ENCODE data around the gene ESPL1. TPM values are rescaled to one million over a fixed set of nuclear protein-coding genes. Genes with fewer than 3 reads are reported as not detected.
"Not testable (repeated sequence)": the region's sequence is repeated elsewhere in the genome, so short reads cannot be mapped to it uniquely, and the experiment has no call there.

Gene ESPL1
- polyA plus RNA-seq, 10 donors, result 3.6 to 8.6 (median 5.2) TPM

DNA sequence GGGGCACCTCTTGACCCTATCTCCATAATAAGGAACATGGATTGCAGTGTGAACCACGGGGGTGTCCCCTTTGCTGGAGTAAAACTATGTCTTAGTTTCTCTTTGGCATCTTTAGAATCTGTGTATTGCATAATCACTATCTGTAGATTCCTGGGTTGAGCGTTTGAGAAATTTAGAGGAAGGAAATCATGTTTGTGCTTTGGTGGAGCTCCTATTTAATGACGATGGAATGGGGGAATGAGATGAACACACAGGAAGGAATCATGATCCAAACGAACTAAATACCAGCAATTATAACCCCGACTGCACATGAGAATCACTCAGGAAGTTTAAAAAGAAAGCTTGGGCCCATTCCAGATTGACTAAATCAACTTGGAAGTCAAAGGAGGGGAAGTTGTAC, 30.1 kb downstream of the ESPL1 start:
- DNase-seq, result peak in 1 of 3 donors; percentile 63

DNA sequence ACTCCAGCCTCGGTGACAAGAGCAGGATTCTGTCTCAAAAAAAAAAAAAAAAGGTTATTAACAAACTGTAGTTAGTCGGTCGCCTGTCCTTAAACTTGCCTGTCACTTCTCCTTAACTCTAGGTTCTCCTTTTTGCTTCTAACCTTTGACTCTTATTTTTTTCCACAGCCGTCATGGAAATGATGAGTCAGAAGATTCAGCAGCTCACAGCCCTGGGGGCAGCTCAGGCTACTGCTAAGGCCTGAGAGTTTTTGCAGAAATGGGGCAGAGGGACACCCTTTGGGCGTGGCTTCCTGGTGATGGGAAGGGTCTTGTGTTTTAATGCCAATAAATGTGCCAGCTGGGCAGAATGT, 31.0 kb downstream of the ESPL1 start:
- peak; percentile 57 to 78 (median 61) for DNase-seq

DNA sequence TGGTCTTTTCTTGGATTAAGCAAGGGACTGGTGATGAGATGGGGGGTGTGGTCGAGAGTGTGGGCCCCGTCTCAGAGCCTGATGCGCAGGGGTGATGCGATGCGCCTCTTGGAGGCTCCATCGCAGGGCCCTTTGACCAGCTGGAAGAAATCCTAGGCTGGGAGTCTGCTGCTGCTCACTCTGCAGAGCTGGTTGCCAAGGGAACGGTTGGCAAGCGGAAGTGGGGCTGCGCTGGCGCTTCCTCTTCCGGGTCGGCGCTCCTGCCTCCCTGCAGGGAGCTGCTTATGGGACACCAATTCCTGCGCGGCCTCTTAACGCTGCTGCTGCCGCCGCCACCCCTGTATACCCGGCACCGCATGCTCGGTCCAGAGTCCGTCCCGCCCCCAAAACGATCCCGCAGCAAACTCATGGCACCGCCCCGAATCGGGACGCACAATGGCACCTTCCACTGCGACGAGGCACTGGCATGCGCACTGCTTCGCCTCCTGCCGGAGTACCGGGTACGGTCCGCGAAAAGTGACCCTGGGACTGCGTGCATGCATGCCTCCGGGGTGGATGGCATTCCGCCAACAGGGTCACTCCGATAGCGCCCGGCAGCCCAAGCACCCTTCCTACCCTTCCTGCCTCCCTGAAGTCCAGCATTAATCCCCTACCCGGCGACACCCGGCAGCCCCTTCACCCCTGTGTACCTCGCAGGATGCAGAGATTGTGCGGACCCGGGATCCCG, 31.5 kb downstream of the ESPL1 start, which contains the start of gene MYG1:
Gene MYG1 (plus strand): TSS at position 242 of the 727 bp plus-strand sequence. CDS start 43 bp downstream, at position 285.
- peak; percentile 76 to 95 (median 91) for DNase-seq

DNA sequence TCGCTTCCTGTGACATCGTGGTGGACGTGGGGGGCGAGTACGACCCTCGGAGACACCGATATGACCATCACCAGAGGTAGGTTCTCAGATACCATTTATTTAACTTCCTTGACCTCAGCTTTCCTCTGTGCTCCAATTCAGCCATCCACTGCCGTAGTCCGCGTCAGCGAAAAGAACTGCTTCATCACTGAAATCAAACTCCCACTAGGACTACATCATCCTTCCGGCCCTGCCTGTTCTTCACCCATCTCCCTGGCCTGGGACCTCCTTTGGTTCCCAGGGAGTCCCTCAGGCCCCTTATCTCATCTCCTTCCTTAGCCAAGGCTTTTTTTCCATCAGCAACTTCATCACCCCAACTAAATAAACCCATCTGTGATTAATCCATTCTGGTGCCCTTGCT, 32.1 kb downstream of the ESPL1 start:
- DNase-seq, result no peak

DNA sequence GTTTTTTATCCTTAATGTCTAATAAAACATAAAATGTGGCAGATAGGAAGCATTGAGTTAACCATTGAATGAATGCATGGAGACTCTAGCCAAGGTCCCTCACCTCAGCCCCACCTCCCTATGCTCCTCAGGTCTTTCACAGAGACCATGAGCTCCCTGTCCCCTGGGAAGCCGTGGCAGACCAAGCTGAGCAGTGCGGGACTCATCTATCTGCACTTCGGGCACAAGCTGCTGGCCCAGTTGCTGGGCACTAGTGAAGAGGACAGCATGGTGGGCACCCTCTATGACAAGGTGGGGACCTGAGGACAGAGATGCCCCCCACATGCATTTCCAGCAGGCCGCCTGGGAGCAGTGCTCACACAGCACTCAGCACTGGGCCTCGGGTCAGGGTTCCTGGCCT, 34.8 kb downstream of the ESPL1 start:
- no peak for DNase-seq

DNA sequence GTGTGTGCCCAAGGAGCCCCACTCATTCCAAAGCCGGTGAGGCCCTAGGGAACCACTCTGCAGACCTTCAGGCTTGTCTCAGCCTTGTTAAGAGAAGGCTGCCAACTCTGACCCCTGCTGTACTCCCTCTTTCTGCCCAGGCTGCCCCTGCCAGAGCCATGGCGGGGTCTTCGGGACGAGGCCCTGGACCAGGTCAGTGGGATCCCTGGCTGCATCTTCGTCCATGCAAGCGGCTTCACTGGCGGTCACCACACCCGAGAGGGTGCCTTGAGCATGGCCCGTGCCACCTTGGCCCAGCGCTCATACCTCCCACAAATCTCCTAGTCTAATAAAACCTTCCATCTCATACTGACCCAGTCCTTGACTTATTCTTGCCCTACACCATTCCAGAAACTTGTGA, 38.7 kb downstream of the ESPL1 start:
- DNase-seq, result no peak

DNA sequence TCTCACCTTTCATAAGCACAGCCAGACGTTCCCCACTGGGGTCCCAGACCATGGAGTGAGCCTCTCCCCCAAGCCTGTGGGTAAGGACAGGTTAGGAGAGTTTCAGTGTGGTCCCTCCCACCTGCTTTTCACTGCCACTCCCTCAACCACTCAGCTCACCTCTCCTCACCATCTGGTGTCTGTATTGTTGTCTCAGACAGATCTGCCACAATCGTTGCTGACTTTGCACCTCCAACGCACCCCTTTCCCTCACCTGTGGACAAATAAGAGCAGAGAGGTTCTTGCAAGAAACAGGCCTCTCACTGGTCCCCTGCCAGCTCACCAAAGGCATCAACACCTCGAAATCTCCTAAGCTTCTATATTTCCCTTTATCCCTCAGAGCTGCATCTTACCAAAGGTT, 40.2 kb downstream of the ESPL1 start:
- no peak for DNase-seq

DNA sequence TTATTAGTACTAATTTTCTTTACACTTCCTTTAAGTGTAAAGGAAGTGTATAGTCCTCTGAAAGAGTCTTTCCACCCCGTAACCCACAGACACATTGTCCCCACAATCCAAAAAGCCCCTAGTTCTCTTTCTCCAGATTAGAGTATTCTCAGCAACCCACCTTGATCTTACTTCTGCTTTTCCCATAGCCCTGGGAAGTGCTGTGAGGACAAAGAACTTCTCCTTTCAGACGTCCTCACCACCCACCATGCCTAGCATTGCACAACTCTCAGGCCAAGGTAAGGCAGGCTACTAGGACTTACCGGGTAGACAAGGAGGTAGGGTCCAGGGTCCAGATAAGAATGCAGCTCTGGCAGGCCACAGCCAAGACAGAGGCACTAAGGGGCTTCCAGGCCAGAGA, 45.9 kb downstream of the ESPL1 start:
- no peak for DNase-seq

DNA sequence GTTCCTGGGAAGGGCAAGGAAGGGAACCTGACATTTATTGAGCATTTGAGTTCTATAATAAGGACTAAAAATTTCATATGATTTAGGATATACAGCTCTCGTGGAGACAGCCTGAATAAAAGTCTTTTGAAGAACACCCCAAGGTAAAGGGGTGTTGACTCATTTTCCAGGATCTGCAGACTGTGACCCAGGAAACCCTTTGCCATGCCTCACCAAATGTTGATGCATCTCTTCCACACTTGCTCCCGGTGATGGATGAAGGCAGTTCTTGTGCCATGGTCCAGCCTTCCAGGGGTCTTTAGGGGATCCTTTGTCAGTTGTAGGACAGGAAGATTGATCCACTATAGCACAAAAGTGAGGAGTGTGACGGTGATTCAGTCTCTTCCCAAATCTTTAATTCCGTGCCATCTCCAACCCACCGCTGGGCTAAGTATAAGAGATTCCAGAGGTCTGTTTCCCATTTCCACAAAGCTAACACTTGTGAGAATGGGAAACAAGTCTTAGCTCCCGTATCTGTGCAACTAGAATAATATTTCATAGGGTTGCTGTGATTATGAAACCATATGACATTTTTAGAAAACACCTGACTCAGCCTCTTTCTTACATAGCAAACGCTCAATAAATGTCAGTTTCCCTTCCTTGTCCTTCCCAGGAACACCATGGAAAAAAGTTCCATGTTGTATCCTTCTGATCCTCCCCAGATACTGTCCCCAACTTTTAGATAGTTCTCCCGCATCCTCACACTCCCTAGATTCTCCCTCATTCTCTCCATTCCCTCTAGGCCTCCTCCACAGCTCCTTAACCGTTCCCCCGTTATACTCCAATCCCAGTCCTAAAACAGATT, 52.5 kb downstream of the ESPL1 start:
- no peak for DNase-seq

DNA sequence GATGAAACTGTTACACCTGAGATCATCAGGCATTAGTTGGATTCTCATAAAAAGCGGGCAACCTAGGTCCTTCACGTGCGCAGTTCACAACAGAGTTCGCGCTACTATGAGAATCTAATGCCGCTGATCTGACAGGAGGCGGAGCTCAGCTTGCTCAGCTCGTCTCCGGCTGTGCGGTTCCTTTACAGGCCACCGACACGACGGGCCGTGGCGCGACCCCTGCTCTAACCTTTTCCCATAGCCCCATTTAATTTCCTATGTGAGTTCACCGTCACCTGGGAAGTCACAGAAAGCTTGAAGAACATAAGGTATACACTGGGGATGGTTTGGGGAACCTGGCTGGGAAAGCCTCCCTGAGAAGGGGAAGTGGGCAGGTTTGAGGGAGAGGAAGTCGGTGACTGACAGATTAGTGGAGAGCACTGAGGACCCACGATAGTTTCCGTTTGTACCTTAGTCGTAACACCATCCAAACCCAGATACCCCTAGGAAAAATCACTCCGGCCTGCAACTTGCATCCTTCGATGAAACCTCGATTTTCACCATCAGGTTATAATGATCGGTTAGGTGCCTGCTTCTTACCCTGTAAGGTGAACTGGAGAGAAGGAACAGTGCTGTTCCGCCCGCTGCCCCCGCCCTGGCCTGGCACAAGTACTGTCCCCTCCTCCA, 56.1 kb downstream of the ESPL1 start:
- DNase-seq, result no peak

DNA sequence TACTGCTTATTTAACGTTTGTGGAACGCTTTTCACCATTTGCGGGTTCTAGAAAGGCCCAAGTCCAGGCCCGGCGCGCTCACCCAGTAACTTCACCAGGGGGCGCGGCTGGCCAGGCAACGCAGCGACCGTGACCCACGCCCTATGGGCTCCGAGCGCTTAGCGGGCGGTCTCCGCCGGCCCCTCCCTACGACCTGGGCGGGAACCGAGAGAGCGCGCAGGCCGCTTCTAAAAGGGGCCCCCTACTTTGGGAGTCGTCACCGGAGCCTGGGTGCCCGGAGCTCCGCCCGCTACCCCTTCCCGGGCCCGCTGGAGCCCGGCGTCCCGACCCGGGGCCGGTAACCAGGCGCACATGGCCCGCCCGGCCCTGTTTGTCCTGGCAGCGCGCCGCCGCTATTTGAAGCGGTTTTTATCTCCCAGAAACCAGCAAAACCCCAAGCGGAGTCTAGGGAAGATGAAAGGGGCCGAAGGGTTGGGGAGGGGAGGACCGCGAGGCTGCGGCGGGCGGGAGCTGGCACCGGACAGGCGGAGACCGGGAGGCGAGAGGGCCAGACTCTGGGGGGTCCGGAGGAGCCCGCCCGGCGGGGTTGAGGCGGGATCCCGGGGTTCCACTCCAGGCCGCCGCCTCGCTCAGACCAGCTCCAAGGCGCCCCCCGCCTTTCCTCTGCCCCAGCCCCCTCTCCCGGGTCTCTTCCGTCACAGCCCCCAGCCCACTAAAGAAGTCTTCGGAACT, 56.8 kb downstream of the ESPL1 start:
- peak; percentile 91 to 97 (median 93) for DNase-seq

DNA sequence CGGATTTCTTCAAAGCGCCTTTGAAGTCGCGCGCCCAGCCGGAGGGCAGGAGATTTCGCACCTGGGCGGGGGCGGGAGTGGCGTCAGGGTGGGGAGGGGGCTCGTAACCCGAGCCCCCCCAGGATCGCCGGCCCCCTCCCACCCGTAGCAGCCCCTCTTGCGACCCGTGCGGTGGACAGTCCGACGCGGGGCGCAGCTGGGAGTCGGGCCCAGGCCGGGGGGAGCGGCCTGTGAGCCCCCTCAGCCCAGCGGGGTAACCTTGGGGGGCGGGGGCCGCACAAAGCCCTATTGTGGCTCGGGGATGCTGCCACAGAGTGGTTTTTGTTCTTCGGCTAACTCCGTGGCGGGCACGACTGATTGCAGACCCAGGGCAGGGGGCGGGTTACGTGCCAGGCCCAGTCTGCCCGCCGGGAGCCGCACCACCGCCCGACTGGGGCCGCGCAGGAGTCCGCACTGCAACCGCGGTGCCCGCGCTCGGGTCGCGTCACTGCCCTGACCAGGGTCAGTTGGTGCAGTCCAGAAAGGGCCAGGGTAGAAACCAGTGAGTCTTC, 57.5 kb downstream of the ESPL1 start:
- peak in 1 of 3 donors; percentile 66 for DNase-seq

DNA sequence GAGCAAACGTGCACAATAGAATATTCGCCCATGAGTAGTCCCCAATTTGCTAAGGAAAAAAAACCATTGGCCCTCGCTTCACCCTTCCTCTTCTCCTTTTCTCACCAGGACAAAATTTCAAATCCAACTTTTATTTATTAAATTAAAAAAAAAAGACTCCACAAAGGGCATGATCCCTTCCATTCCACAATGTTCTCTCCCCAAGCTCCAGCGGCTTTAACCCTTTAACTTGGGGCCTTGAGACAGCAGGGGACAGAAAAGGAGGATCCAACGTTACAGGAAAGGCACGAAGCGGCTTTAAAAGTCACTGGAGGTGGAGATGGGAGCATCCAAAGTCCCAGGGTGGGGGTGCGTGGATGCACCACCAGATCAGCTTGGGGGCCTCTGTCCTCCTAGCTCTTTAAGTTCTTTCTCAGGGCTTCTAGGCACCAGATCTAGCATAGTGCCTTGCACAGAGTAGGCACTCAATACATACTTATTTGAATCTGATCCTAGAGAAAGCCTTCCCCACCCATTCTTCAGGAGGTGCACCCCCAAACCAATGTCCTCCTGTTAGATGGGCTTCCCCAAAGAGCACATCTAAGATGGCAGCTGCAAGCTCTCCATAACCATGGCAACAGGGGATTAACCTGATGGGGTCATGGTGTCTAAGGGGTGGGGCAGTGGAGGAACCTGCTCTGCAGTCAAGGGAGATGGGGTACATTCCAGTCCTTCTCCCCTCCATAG, 58.5 kb downstream of the ESPL1 start:
- DNase-seq, result no peak

DNA sequence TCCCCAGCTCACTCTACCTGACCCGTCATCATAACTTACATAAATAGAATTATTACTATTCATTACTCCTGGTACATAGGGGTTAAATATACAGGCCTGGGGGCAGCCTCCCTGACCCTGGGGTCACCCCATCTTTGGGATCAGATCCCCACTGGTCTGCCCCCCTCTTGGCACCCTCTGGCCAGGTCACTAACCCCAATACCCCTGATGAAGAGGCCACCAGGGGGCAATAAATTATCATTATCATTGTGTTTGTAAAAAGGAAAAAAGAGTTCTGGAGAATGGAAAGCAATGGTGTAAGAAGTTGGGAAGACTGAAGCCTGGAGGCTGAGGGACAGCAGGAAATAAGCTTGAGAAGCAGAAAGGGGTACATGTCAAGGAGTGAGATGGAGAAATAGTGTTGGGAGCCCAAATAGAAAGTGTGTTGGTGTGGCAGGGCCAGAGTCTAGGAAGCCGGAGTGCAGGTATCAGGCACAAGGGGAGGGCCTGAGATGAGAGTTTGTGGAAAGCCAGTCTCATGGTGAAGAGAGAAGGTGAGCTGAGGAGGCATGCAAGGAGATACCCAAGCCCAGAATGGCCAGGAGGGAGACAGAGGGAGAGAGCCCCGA, 59.4 kb downstream of the ESPL1 start:
- DNase-seq, result no peak

DNA sequence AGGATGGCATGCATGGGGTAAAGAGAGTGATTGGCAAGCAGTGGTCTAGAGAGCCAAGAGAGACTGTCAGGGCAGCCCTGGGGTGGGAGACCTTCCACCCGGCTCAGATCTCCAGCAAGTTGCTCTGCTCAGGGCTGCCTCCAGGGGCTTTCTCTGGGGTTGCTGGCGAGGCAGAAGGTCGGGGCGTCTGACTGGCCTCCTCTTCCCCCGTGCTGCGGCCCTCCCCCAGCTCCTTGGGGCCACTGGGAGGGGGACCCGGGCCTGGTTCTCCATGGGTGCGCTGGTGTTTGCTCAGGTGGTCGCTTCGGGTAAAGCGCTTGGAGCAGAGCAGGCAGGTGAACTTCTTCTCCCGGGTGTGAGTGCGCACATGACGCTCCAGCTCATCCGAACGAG, 59.9 kb downstream of the ESPL1 start:
- no peak for DNase-seq

DNA sequence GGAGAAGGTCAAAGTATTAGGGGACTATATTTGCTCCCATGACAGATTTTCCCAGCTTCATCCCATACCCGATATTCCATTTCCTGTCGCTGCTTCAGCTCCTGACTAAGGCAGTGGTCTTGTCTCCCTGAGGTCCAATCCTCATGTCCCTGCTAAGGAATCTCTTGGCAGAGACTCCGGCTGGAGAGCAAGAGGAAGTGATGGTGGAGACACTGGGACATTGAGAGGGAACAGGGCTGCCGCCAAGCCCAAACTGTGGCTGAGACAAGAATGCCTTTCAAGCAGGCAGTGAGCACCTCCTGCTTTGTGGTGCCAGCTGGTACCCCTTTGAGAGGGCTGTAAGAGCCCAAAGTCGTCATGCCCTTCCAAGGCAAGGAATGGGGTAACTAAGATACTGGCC, 62.6 kb downstream of the ESPL1 start:
- no peak for DNase-seq

DNA sequence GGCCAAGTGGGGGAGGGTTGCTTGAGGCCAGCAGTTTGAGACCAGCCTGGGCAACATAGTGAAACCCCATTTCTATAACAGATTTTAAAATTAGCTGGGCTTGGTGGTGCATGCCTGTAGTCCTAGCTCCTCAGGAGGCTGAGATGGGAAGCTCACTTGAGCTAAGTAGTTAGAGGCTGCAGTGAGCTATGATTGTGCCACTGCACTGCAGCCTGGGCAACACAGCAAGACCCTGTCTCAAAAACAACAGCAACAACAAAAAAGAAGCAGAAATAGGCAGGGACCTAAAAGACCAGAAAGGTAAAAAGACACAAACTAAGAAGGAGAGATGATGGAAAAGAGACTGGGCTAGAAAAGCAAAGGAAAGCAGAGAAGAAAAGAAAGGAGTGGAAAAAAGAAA, 64.2 kb downstream of the ESPL1 start:
- not testable (repeated sequence) for DNase-seq

DNA sequence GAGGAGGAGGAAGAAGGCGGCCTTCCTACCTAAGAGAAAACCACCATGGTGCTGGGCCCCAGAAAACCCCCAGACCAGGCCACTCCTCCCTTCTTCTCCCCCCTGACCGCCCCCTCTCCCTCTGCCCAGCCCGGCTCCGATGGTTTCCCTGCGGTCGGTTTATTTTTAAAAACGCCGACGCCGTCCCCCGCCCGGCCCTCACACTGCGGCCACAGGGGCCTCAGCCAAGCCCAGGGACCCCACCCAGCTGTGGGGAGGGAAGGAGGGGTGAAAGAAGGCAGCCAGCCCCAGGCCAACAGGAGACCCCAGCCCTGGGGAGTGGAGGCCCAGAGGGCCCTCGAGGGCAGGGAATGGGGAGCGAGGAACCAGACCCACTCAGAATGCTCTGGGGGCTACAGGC, 64.6 kb downstream of the ESPL1 start:
- no peak for DNase-seq

DNA sequence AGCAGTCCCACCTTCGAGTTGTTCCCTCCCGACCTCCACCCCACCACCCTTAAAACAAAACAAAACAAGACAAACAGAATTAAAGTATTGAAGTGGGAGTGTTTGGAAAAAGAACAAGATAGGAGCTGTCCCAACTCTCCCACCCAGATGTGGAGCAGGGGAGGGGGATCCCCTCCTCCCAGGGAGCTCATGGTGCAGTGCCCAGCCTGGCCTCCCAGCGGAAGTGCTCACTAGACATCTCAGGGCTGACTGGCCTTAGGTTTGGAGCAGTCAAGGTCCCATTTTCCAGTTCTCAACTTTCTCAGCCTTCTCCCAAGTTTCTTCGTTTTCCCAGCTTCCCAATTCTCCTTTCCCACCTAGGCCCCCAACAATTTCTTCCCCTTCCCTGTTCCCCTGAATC, 65.2 kb downstream of the ESPL1 start:
- no peak for DNase-seq

DNA sequence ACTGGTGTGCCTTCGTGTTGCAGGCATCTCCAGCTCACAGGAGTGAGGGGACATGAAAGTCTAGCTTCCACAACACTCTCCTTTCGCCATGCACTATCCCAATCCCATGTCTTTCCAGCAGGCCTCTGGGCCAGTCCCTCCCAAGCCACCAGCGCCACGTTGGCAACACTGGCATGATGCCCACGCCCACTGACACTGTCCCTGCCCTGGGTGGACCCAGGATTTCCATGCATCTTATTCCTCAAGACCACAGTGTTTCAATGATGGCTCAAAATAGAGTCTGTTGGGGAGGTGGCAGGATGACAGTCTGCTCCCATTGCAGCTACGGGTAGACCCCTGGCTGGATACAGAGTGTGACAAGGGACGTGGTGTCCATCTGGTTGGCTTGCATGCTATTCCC, 65.7 kb downstream of the ESPL1 start:
- no peak for DNase-seq

DNA sequence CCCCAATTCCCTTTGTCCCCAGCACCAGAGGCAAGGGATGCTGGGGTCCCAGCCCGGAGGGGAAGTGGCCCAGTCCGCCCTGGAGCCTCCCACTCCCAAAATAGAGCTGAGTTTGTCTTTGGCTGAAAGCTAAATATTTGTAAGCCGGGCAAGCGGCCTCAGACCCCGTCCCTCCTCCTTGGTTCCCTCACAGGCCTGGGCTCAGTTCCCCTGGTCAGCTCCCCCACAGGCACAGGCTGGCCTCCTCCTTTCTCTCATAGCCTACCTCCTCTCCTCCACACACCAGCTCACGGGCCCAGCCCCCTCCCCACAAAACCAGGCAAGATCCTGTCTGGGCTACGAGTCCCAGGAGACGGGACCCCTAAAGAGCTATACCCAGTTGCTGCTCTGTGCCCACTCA, 66.7 kb downstream of the ESPL1 start:
- no peak for DNase-seq

Measured in muscle of back (tissue), 11 donors.